ENCODE data around the gene PIGR.

PIGR gene

DNA sequence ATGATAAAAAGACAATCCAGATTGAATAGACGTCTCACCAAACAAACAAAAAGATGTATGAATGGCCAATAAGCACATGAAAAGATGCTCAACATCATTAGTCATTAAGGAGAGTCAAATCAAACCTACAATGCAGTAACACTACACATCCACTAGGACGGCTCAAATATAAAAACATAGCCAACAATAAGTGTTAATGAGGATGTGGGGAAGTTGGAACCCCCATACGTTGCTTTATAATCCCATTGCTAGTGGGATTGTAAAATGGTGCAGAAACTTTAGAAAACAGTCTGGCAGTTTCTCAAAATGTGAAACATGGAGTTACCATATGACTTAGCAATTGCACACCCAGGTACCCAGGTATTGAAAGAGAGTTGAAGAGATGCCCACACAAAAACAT lies 63.7 kb downstream of the PIGR start:
- TF ChIP-seq, protein P1, sequence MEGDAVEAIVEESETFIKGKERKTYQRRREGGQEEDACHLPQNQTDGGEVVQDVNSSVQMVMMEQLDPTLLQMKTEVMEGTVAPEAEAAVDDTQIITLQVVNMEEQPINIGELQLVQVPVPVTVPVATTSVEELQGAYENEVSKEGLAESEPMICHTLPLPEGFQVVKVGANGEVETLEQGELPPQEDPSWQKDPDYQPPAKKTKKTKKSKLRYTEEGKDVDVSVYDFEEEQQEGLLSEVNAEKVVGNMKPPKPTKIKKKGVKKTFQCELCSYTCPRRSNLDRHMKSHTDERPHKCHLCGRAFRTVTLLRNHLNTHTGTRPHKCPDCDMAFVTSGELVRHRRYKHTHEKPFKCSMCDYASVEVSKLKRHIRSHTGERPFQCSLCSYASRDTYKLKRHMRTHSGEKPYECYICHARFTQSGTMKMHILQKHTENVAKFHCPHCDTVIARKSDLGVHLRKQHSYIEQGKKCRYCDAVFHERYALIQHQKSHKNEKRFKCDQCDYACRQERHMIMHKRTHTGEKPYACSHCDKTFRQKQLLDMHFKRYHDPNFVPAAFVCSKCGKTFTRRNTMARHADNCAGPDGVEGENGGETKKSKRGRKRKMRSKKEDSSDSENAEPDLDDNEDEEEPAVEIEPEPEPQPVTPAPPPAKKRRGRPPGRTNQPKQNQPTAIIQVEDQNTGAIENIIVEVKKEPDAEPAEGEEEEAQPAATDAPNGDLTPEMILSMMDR (conservative IDR thresholded peaks at IDR 0.05; ENCODE audit: low read length), result no peak
- no peak for DNase-seq (ENCODE audit: low read depth)
- H3K4me3 ChIP-seq (ENCODE audit: low read length), result no peak overlapping the region

DNA sequence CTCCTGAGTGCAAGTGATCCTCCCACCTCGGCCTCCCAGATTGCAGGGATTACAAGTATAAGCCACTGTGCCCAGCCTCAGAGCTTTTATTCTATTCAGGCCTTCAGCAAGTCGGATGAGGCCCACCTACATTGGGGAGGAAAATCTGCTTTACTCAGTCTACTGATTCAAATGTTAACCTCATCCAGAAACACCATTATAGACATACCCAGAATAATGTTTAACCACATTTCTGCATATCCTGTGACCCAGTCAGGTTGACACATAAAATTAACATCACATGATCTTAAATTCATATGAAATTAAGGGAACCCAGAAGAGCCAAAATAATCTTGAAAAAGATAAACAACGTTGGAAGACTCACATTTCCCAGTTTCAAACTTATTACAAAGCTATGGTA lies 66.0 kb downstream of the PIGR start:
- no peak overlapping the region for H3K4me3 ChIP-seq (ENCODE audit: low read length)
- no peak for DNase-seq (ENCODE audit: low read depth)
- TF ChIP-seq, protein P1 (conservative IDR thresholded peaks at IDR 0.05; ENCODE audit: low read length), result no peak
